Inflammatory macrophage treated with lipopolysaccharide for 4 hours (primary cell): ENCODE results near the gene F8.
"Not testable (repeated sequence)": the region's sequence is repeated elsewhere in the genome, so short reads cannot be mapped to it uniquely, and the experiment has no call there.

Source experiments
- DNase-seq: peaks from one replicate; pipeline ENCODE4 v3.0.0-alpha.2; 2020

Gene F8

DNA sequence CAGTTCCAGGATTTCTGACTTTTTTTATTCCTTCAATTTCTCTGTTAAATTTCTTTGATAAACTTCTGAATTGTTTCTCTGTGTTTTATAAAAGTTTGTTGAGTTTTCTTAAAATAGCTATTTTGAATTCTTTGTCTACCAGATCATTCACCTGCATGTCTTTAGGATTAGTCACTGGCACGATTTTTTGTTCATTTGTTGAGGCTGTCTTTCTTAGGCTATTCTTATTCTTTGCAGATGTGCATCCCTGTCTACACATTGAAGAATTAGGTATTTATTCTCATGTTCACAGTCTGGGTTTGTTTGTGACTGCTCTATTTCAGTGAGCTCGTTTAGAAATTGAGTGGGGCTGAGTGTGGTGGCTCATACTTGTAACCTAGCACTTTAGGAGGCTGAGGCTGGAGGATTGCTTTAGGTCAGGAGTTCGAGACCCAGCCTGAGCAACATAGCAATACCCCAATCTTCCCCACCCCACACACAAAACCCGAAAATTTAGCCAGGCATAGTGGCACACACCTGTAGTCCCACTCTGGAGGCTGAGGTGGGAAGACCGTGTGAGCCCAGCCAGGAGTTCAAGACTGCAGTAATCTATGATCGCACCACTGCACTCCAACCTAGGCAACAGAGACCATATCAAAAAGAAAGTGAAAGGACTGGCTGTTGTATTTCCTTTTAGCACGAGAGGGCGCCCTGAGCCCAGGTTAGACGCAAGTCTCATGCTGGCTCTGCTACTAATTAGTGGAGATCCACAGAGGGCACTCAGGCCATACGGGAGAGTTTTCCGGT lies 42.0 kb downstream of the F8 start:
- peak; percentile 68 for DNase-seq

DNA sequence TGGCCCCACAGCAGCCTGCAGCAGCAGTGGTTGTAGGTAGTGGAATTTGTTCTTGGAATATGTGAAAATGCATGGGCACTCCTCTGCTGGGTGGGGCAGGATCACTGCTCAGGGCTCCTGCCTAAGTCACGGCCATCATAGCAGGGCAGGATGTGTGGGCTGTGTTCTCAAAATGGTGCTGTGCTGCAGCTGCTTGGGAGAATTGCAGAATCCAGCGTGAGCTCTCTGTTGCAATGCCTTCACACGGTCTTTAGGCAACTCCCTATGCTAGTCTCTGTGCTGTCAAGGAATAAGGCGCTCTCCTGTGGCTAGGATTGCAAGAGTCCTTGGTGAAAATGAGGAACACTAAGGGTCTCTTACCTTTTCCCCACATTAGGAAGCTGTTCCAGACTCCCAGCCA lies 42.9 kb downstream of the F8 start:
- DNase-seq, result peak; percentile 67

DNA sequence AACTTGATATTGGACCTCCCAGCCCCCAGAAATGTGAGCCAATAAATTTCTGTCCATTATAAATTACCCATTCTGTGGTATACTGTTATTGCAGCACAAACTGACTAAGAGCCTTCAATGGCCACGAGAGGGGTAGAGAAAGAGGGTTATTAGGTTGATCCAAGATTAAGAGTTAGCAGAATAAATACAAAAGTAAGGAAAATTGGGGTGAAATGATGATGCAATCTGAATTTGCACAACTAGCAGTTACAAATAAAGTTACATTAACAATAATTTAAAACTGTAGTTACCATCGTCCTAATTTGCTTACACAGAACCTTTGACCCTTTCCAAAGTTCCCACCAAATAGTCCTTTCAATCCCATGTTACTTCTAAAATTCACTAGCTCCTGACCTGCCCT lies 54.2 kb downstream of the F8 start:
- DNase-seq, result no peak

DNA sequence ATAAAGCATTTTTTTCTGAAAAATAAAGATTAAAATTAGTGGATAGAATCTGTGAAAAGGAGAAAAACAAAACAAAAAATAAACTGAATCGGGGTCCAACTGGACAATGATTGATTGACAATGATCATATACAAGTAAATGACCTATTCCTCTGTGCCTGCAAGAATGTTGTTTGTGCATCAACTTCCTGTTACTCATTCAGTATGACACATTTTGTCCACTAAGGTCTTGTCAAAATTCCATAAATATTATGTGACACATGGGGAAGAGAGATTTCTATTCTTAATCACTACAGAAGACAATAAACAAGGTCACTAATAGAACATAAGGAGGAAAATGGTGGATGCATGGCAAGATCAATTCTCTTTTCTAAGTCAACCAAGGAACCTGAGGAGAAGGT lies 54.9 kb downstream of the F8 start:
- DNase-seq, result no peak

DNA sequence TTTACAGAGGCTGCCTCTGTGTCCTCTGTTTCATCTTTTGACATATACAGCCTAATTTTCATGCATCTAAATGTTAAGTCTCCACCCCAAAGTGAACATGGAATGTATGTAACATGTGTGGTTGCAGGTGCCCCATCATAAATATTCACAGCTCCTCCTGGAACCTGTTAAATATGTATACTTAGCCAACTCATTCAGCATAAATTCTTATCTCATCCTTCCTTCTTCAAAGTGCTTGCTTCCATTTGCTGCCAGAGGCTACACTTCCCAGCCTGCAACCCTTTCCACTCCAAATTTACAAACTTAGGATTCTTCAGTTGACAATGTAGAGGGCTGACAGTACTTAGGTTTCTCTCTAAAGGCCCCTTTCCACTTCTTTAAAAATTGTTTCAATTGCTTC lies 60.6 kb downstream of the F8 start:
- DNase-seq, result no peak

DNA sequence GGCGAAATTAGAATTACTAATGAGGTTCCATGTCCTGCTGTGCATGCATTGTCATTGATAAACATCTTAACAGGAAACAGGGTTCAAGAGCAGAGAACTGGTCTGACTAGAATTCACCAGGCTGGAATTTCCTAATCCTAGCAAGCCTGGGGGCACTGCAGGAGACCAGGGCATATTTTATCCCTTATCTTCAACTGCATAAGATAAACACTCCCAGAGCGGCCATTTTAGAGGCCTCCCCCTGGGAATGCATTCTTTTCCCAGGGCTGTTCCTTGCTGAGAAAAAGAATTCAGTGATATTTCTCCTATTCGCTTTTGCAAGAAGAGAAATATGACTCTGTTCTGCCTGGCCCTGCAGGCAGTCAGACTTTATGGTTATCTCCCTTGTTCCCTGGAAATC lies 66.7 kb downstream of the F8 start:
- DNase-seq, result not testable (repeated sequence)

DNA sequence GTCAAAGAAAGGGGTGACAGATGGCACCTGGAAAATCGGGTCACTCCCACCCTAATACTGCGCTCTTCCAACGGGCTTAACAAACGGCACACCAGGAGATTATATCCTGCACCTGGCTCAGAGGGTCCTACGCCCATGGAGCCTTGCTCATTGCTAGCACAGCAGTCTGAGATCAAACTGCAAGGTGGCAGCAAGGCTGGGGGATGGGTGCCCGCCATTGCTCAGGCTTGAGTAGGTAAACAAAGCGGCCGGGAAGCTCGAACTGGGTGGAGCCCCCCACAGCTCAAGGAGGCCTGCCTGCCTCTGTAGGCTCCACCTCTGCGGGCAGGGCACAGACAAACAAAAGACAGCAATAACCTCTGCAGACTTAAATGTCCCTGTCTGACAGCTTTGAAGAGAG lies 83.3 kb downstream of the F8 start:
- not testable (repeated sequence) for DNase-seq

DNA sequence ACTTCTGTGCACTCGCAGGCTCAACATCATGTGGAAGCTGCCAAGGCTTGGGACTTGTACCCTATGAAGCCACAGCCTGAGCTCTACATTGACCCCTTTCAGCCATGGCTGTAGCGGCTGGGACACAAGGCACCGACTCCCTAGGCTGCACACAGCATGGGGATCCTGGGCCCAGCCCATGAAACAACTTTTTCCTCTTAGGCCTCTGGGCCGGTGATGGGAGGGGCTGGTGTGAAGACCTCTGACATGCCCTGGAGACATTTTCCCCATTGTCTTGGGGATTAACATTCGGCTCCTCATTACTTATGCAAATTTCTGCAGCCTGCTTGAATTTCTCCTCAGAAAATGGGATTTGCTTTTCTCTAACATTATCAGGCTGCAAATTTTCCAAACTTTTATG lies 97.8 kb downstream of the F8 start:
- DNase-seq, result not testable (repeated sequence)

DNA sequence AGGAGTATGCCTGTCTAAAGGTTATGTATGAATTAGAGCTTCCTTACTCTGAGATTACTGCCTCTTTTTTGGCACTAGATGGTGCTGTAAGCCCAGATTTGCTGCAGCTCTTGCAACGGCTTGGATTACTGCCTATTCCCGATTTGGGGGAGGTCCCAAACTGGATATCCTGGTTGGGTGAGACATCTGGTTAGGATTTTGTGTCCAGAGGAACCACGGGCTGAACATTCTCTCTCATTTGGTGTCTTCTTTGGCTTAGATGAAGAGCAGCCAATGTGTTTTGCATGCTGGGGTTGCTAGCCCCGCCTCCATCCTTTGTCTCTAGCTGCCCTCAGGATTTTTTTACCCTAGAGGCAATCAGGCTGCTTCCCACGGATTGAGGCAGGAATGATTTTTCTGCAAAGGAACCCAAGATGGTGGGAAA lies 104.5 kb downstream of the F8 start:
- peak; percentile 27 for DNase-seq

DNA sequence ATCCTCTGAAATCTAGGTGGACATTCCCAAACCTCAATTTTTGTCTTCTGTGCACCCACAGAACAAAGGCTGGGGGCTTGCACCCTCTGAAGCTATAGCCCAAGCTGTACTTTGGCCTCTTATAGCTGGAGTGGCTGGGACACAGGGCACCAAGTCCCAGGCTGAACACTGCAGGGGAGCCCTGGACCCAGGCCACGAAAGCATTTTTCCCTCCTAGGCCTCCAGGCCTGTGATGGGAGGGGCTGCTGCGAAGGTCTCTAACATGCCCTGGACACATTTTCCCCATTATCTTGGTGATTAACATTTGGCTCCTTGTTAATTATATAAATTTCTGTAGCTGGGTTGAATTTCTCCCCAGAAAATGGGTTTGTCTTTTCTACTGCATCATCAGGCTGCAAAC lies 108.5 kb downstream of the F8 start:
- DNase-seq, result no peak

DNA sequence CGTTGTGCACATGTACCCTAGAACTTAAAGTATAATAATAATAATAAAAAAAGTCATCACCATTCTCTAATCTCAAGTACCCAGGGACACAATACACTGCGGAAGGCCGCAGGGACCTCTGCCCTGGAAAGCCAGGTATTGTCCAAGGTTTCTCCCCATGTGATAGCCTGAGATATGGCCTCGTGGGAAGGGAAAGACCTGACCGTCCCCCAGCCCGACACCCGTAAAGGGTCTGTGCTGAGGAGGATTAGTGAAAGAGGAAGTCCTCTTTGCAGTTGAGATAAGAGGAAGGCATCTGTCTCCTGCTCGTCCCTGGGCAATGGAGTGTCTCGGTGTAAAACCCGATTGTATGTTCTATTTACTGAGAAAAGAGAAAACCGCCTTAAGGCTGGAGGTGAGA lies 112.0 kb downstream of the F8 start:
- DNase-seq, result not testable (repeated sequence)

DNA sequence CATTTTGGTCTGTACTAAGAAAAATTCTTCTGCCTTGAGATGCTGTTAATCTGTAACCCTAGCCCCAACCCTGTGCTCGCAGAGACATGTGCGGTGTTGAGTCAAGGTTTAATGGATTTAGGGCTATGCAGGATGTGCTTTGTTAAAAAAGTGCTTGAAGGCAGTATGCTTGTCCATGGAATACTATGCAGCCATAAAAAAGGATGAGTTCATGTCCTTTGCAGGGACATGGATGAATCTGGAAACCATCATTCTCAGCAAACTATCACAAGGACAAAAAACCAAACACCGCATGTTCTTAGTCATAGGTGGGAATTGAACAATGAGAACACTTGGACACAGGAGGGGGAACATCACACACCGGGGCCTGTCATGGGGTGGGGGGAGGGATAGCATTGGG lies 112.5 kb downstream of the F8 start:
- DNase-seq, result not testable (repeated sequence)

DNA sequence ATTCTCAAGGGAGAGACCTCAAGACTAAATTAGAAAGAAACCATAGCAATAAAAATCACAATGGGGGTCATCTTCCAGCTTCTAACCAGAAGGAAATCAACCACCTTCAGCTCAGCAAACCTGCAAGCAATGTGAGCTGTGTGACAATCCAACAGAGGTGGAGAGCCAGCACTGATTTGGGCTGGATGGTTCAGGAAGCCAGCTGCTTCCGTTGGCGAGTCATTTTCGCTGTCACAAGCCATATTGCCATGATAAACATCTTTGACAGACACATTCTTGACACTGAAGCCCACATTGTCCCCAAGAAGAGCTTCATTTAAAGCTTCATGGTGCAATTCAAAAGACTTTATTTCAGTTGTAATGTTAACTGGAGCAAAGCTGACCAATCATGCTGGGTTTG lies 113.7 kb downstream of the F8 start:
- no peak for DNase-seq

DNA sequence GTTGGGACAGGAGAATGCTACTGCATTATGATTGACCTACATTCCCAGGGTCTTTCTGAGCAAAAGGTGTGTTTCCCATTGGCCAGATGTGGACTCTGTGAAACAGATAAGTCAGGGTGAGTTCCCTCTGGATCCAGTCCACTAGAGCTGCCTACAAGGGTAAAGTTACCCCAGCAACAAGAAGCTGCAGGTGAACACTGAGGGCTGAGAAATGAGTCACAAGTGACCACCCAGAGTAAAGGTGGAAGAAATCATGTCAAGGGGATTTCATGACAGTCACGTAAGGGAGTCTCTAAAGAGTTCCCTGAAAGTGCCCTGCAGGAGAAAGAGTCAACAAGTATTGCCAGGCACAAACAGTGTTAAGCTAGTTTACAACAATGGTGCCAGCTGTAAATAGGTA lies 120.1 kb downstream of the F8 start:
- no peak for DNase-seq

DNA sequence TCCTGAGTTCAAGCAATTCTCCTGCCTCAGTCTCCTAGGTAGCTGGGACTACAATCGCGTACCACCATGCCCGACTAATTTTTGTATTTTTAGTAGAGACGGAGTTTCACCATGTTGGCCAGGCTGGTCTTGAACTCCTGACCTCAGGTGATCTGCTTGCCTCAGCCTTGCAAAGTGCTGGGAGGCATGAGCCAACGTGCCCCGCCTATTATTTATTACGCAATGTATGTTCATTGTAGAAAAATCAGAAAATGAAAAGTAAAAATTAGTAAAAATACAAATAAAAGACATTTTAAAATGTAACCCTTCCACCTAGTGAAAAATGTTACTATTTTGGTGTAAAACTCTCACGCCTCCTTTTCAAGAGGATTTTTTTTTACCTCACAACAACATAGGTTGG lies 122.2 kb downstream of the F8 start:
- DNase-seq, result no peak

DNA sequence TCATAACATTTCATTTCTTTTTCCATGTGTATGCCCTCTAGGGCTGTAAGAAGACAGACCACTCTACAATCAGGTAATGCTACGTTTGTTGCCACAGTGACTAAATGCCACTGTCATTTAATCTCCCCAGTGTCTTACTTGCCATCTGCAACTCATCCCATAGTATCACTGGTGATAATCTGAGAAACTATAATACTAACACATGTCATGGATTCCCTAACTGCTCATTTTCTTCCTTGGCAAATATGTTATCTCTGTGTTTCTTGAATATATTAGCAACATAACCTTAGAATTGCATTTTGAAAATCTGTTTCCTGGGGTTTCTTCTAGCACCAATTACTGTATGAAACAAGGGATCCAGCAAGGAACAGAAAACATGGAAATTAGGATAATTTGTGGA lies 130.2 kb downstream of the F8 start:
- DNase-seq, result no peak

DNA sequence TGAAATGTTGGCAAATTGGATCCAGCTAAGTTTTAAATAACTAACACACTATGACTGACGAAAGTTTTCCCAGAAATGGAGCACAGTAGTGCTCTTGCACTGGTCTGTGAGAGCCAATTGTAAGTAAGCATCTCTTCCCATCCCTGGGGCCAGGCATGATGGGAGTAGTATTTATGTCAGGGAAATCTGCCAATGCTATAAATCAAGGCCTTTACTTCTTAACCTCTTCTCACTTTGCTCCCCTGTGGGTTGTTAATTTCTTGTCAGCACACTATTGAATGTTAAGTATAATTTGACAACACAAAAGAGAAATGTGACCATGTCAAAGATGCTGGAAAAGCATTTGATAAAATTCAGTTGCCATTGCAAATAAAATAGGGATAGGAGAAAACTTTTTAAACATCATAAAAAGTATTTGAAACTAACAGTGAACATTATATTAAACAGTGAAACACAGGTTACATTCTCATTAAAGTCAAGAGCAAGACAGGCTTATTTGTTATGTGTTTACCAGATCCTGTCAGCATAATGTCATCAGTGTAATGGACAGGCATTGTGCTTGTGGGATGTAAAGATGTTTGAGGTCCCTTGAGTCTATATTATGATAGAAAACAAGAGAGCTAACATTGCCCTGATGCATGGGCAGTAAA lies 131.4 kb downstream of the F8 start:
- DNase-seq, result no peak

DNA sequence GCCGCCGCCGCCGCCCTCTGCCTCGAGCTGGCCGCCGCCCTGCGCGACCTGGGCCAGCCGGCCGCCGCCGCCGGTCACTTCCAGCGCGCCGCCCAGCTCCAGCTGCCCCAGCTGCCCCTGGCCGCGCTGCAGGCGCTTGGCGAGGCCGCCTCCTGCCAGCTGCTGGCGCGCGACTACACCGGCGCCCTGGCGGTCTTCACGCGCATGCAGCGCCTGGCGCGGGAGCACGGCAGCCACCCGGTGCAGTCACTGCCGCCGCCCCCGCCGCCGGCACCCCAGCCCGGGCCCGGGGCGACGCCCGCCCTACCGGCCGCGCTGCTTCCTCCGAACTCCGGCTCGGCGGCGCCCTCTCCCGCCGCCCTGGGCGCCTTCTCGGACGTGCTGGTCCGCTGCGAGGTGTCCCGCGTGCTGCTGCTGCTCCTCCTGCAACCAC lies 135.7 kb downstream of the F8 start:
- DNase-seq, result not testable (repeated sequence)

DNA sequence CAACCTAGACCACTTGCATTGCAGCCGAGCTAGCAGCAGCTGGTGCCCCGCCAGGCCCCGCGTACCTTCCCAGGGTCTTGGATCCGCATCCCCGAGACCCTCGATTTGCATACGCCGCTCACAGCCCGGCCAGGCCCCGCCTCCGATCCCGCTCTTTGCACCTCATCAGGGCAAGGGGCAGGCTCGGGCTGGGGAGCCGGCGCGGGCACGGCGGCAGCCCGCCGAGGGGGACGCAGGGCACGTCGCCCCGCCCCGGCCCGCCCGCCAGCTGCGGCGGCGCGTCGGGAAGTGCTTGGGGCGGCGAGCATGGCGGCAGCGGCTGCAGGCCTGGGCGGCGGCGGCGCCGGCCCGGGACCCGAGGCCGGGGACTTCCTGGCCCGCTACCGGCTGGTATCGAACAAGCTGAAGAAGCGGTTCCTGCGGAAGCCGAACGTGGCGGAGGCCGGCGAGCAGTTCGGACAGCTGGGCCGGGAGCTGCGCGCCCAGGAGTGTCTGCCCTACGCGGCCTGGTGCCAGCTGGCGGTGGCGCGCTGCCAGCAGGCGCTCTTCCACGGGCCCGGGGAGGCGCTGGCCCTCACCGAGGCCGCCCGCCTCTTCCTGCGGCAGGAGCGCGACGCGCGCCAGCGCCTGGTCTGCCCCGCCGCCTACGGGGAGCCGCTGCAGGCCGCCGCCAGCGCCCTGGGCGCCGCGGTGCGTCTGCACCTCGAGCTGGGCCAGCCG lies 136.3 kb downstream of the F8 start, which contains the start of gene F8A1:
Gene F8A1 (plus strand): TSS at position 287 of the 720 bp plus-strand sequence. CDS start 20 bp downstream, at position 307.
- DNase-seq, result not testable (repeated sequence)

DNA sequence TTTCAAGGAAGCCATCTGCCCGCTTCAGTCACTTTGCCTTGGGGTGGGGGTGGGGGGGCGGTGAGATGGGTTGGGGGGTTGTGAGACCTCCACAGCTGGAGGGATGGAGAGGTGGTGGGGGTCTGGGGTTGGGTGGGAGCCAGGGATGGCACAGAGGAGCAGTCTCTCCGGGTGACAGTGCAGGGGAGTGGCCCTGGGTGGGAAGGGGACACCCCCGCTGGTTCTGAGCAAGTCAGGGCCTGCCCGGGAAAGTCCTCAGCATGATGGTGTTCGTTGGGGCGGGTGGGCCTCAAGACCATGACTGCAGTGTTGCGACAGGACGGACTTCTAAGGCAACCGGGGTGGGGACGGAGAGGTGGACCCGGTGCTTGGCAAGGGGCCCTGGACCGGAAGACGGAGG lies 137.0 kb downstream of the F8 start:
- not testable (repeated sequence) for DNase-seq

DNA sequence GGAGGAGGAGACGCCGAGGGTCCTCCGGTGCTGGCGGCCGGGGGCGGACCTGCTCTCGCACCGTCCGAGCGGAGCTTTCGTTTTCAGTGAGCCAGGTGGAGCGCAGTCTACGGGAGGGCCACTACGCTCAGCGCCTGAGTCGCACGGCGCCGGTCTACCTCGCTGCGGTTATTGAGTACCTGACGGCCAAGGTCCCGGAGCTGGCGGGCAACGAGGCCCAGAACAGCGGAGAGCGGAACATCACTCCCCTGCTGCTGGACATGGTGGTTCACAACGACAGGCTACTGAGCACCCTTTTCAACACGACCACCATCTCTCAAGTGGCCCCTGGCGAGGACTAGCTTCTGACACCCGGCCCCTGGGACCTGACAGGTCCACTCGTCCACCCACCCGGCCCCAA lies 137.5 kb downstream of the F8 start:
- DNase-seq, result not testable (repeated sequence)

DNA sequence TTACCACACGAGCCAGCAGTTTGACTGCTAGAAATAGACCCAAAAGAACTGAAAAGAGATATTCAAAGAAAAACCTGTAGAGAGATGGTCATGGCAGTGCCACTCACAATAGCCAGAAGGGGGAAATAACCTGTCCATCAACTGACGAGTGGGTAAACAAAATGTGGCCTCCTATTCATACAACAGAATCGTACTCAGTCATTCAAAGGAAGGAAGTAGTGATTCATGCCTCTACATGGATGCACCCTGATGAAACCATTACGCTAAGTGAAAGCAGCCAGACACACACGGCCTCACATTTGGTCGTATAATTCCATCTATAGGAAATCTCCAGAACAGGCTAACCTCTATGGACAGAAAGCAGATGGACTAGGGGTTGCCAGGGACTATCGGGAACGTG lies 138.5 kb downstream of the F8 start:
- DNase-seq, result not testable (repeated sequence)

DNA sequence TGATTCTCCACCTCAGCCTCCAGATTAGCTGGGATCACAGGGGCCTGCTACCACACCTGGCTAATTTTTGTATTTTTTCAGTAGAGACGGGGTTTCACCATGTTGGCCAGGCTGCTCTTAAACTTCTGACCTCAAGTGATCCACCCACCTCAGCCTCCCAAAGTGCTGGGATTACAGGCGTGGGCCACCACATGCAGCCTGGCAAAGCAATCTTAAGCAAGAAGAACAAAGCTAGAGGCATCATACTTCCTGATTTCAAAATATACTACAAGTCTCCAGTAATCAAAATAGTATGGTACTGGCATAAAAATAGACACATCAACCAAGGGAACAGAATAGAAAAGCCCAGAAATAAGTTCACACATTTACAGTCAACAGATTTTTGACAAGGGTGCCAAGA lies 149.2 kb downstream of the F8 start:
- peak; percentile 56 for DNase-seq

DNA sequence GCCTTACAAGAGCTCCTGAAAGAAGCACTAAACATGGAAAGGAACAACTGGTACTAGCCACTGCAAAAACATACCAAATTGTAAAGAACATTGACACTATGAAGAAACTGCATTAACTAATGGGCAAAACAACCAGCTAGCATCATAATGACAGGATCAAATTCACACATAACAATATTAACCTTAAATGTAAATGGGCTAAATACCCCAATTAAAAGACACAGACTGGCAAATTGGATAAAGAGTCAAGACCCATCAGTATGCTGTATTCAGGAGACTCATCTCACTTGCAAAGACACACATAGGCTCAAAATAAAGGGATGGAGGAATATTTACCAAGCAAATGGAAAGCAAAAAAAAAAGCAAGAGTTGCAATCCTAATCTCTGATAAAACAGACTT lies 154.0 kb downstream of the F8 start:
- not testable (repeated sequence) for DNase-seq
